Measurements from ENCODE around the gene NDFIP1.
"Not testable (repeated sequence)": the region's sequence is repeated elsewhere in the genome, so short reads cannot be mapped to it uniquely, and the experiment has no call there.

NDFIP1 gene

DNA sequence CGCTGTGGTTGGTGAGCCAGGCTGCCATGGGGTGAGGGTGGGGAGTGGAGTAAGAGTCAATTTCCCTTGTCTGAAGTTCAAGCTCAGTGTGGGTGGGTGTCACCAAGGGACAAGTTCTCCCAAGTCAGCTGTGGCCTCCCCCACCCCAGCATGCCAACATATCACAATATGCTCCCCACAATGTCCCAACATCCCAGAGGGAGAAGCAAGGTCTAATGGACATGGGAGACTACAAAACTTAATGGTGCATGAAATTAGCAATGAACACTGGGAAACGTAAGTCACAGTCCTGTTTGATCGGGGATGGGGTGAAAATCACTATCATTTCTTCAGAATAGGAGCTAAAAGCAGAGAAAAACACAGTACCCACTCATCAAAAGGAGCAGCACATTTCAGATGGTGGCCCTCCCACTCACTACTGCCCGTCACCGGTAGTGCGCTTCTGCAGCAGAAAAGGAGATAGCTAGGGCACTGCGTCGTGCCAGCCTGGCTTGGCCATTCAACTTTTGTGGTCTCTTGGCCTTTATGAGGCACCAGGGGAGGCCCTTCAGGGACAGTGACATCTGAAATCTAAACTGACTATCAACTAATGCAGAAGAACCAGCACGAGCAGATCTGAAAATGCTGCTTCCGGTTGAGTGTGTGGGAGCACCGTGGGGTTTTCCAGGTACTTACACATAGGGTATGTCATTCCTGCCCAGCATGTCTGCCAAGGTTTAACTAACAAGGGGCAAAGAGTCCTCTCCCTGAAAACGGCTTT, 20.5 kb upstream of the NDFIP1 start:
- H3K36me3 ChIP-seq (ENCODE audit: insufficient read depth, low read length) = no peaks in the 10 kb centered on the region
- H4K20me1 ChIP-seq (ENCODE audit: insufficient read depth, low read length) = no peaks in the 10 kb centered on the region
- H3K9ac ChIP-seq (ENCODE audit: low read depth, low read length) = no peak overlapping the region
- no peak overlapping the region for H3K27ac ChIP-seq (ENCODE audit: low read length)
- H3K27me3 ChIP-seq (ENCODE audit: insufficient read depth, low read length, poor library complexity) = no peaks in the 10 kb centered on the region
- DNase-seq (no peak), ATAC-seq (ENCODE audit: insufficient read depth, low read depth) (no peak)
- H3K4me2 ChIP-seq (ENCODE audit: insufficient read depth, low read length) = no peak overlapping the region
- H3K79me2 ChIP-seq (ENCODE audit: insufficient read depth, low read length) = no peaks in the 10 kb centered on the region
- H2AFZ ChIP-seq (ENCODE audit: low read depth, low read length) = no peak overlapping the region
- no peaks in the 10 kb centered on the region for H3K4me1 ChIP-seq (ENCODE audit: insufficient read depth, low read length)
- TF ChIP-seq, protein P1, sequence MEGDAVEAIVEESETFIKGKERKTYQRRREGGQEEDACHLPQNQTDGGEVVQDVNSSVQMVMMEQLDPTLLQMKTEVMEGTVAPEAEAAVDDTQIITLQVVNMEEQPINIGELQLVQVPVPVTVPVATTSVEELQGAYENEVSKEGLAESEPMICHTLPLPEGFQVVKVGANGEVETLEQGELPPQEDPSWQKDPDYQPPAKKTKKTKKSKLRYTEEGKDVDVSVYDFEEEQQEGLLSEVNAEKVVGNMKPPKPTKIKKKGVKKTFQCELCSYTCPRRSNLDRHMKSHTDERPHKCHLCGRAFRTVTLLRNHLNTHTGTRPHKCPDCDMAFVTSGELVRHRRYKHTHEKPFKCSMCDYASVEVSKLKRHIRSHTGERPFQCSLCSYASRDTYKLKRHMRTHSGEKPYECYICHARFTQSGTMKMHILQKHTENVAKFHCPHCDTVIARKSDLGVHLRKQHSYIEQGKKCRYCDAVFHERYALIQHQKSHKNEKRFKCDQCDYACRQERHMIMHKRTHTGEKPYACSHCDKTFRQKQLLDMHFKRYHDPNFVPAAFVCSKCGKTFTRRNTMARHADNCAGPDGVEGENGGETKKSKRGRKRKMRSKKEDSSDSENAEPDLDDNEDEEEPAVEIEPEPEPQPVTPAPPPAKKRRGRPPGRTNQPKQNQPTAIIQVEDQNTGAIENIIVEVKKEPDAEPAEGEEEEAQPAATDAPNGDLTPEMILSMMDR (IDR thresholded peaks at IDR 0.05; ENCODE audit: borderline replicate concordance, extremely low read depth, low read length, poor library complexity, severe bottlenecking) = no peak
- no peak for TF ChIP-seq EZH2 (IDR thresholded peaks at IDR 0.05; ENCODE audit: borderline replicate concordance, low read depth, low read length, severe bottlenecking)
- no peaks in the 10 kb centered on the region for H3K9me3 ChIP-seq (ENCODE audit: insufficient read depth, low read length, severe bottlenecking)
- no peak overlapping the region for H3K4me3 ChIP-seq (ENCODE audit: low read depth in 1 of 2, low read length in 2 of 2)

DNA sequence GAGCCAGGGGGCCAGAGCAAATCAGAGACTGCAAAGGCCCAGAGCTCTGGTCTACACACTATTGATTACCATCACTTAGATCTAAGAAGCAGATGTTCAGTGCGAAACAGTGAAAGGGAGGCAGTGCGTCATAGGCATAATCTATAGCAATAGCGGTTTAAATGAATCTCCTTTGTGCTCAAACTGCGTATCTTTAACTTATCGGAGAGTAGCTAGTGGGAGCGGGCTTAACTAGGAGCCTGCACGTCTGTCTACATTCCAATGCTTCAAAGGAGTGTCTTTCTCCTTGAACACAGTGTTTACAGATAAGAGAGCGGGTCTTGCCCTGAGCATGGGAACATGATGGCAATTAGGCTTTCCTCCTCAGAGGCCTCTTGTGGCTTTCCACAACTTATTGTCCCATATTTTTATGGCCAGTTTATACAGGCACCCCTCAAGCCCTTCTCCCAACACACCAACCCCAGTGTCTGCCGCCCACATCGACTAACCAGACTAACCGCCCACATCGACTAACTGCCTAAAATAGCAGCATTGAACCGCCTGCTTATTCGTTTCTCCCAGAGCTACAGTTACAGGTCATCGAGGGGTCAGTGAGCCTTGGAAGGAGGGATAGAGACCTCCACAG, 19.6 kb upstream of the NDFIP1 start:
- not testable (repeated sequence) for H3K79me2 ChIP-seq (ENCODE audit: insufficient read depth, low read length); H3K27me3 ChIP-seq (ENCODE audit: insufficient read depth, low read length, poor library complexity); H3K36me3 ChIP-seq (ENCODE audit: insufficient read depth, low read length); H3K4me1 ChIP-seq (ENCODE audit: insufficient read depth, low read length); H3K9me3 ChIP-seq (ENCODE audit: insufficient read depth, low read length, severe bottlenecking); H2AFZ ChIP-seq (ENCODE audit: low read depth, low read length); ATAC-seq (ENCODE audit: insufficient read depth, low read depth); H3K4me3 ChIP-seq (ENCODE audit: low read depth in 1 of 2, low read length in 2 of 2); H3K27ac ChIP-seq (ENCODE audit: low read length); DNase-seq; H3K9ac ChIP-seq (ENCODE audit: low read depth, low read length); H4K20me1 ChIP-seq (ENCODE audit: insufficient read depth, low read length); H3K4me2 ChIP-seq (ENCODE audit: insufficient read depth, low read length)

DNA sequence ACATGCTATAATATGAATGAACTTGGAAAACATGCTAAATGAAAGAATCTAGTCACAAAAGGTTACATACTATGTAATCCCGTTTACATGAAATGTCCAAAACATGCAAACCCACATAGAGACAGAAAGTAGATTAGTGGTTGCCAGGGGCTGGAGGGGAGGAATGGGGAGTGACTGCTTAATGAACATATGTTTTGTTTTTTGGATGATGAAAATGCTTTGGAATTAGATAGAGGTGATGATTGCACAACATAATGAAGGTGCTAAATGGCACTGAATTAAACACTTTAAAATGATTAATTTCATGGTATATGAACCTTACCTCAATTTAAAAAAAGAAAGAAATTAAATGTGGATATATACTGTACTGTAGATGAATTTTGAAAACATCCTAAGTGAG, 17.6 kb upstream of the NDFIP1 start:
- peaks cover 13% of the 10 kb centered on the region for H3K4me1 ChIP-seq (ENCODE audit: insufficient read depth, low read length)
- DNase-seq (no peak), ATAC-seq (ENCODE audit: insufficient read depth, low read depth) (no peak)
- no peaks in the 10 kb centered on the region for H3K79me2 ChIP-seq (ENCODE audit: insufficient read depth, low read length)
- H2AFZ ChIP-seq (ENCODE audit: low read depth, low read length) = no peak overlapping the region
- H3K4me2 ChIP-seq (ENCODE audit: insufficient read depth, low read length) = no peak overlapping the region
- TF ChIP-seq EZH2 (IDR thresholded peaks at IDR 0.05; ENCODE audit: borderline replicate concordance, low read depth, low read length, severe bottlenecking) = no peak
- TF ChIP-seq, protein P1 (IDR thresholded peaks at IDR 0.05; ENCODE audit: borderline replicate concordance, extremely low read depth, low read length, poor library complexity, severe bottlenecking) = no peak
- H3K9me3 ChIP-seq (ENCODE audit: insufficient read depth, low read length, severe bottlenecking) = no peaks in the 10 kb centered on the region
- no peak overlapping the region for H3K27ac ChIP-seq (ENCODE audit: low read length)
- H3K4me3 ChIP-seq (ENCODE audit: low read depth in 1 of 2, low read length in 2 of 2) = no peak overlapping the region
- no peaks in the 10 kb centered on the region for H3K36me3 ChIP-seq (ENCODE audit: insufficient read depth, low read length)
- H4K20me1 ChIP-seq (ENCODE audit: insufficient read depth, low read length) = no peaks in the 10 kb centered on the region
- no peak overlapping the region for H3K9ac ChIP-seq (ENCODE audit: low read depth, low read length)
- H3K27me3 ChIP-seq (ENCODE audit: insufficient read depth, low read length, poor library complexity) = no peaks in the 10 kb centered on the region

DNA sequence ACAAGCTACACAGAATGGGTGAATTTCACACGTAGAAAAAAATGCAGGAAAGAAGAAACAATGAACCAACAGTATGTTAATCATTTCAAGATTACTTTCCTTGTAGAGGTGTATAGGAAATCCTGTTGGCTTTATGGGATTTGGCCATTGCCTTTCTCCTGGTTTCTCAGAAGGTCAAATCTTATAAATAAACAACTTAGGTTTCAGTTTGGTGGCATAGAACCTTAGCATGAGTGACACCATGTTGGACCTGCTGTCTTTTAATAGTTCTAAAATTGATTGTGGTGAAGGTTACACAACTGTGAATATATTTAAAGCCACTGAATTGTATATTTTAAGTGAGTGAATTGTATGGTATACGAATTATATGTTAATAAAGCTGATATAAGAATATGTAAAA, 16.7 kb upstream of the NDFIP1 start:
- H3K4me2 ChIP-seq (ENCODE audit: insufficient read depth, low read length) = no peak overlapping the region
- no peak overlapping the region for H3K9ac ChIP-seq (ENCODE audit: low read depth, low read length)
- no peak for ATAC-seq (ENCODE audit: insufficient read depth, low read depth)
- peaks cover 13% of the 10 kb centered on the region for H3K4me1 ChIP-seq (ENCODE audit: insufficient read depth, low read length)
- no peaks in the 10 kb centered on the region for H3K79me2 ChIP-seq (ENCODE audit: insufficient read depth, low read length)
- no peaks in the 10 kb centered on the region for H3K36me3 ChIP-seq (ENCODE audit: insufficient read depth, low read length)
- no peak overlapping the region for H3K27ac ChIP-seq (ENCODE audit: low read length)
- TF ChIP-seq, protein P1 (IDR thresholded peaks at IDR 0.05; ENCODE audit: borderline replicate concordance, extremely low read depth, low read length, poor library complexity, severe bottlenecking) = no peak
- no peak for TF ChIP-seq EZH2 (IDR thresholded peaks at IDR 0.05; ENCODE audit: borderline replicate concordance, low read depth, low read length, severe bottlenecking)
- H2AFZ ChIP-seq (ENCODE audit: low read depth, low read length) = no peak overlapping the region
- H4K20me1 ChIP-seq (ENCODE audit: insufficient read depth, low read length) = no peaks in the 10 kb centered on the region
- no peak for DNase-seq
- no peak overlapping the region for H3K4me3 ChIP-seq (ENCODE audit: low read depth in 1 of 2, low read length in 2 of 2)
- no peaks in the 10 kb centered on the region for H3K27me3 ChIP-seq (ENCODE audit: insufficient read depth, low read length, poor library complexity)
- H3K9me3 ChIP-seq (ENCODE audit: insufficient read depth, low read length, severe bottlenecking) = no peaks in the 10 kb centered on the region
